ENCODE measurements around the gene MOCS1. TPM values are rescaled to one million over a fixed set of nuclear protein-coding genes. Genes with fewer than 3 reads are reported as not detected.
A peak's percentile ranks its signal among the peaks of the same experiment; 100 is the strongest.
"Not testable (repeated sequence)": the region's sequence is repeated elsewhere in the genome, so short reads cannot be mapped to it uniquely, and the experiment has no call there.

Gene MOCS1
- 10 to 100 TPM; 20.1 to 88.7 (median 25.4) TPM for polyA plus RNA-seq

- H3K27ac ChIP-seq (ENCODE audit: low read depth, low read length), result peak within 1 kb of the TSS; percentile 75
- WGBS, 3 donors, result 1 to 4% (median 2%) methylated on average over 35 to 46 of the region's 46 CpGs
Observed at GRCh38 chr6:39934131-39934757, at the start of gene MOCS1. MOCS1 (minus strand) TSS chr6:39934462; CDS start chr6:39934417, 45 bp downstream.

- no peak overlapping the region for H3K27ac ChIP-seq (ENCODE audit: low read depth, low read length)
Observed at GRCh38 chr6:39984051-39984450, 49.8 kb upstream of the MOCS1 start.

- no peak overlapping the region for H3K27ac ChIP-seq (ENCODE audit: low read depth, low read length)
Observed at GRCh38 chr6:39983193-39983592, 48.9 kb upstream of the MOCS1 start.

GRCh38 chr6:39982720-39983119 is 48.5 kb upstream of the MOCS1 start:
- no peak overlapping the region for H3K27ac ChIP-seq (ENCODE audit: low read depth, low read length)

GRCh38 chr6:39980839-39981580 is 46.7 kb upstream of the MOCS1 start:
- no peak overlapping the region for H3K27ac ChIP-seq (ENCODE audit: low read depth, low read length)
- WGBS, 3 donors, result 52 to 57% (median 54%) methylated on average over 3 of the region's 3 CpGs

- WGBS, 3 donors, result 40 to 65% (median 47%) methylated on average over 3 of the region's 3 CpGs
Observed at GRCh38 chr6:39979461-39980328, 45.4 kb upstream of the MOCS1 start.

GRCh38 chr6:39978240-39978639 is 44.0 kb upstream of the MOCS1 start:
- no peak overlapping the region for H3K27ac ChIP-seq (ENCODE audit: low read depth, low read length)
- WGBS, 3 donors, result 78 to 90% (median 83%) methylated on average over 1 of the region's 1 CpG

More at GRCh38 chr6:39979461-39980328, 45.4 kb upstream of the MOCS1 start:
- no peak overlapping the region for H3K27ac ChIP-seq (ENCODE audit: low read depth, low read length)

- H3K27ac ChIP-seq (ENCODE audit: low read depth, low read length), result no peak overlapping the region
- WGBS, 3 donors, result 64 to 84% (median 81%) methylated on average over 3 of the region's 3 CpGs
Observed at GRCh38 chr6:39973661-39974060, 39.4 kb upstream of the MOCS1 start.

- not testable (repeated sequence) for H3K27ac ChIP-seq (ENCODE audit: low read depth, low read length)
- 65 to 92% (median 80%) methylated on average over 1 of the region's 1 CpG for WGBS, 3 donors
Observed at GRCh38 chr6:39972717-39973116, 38.5 kb upstream of the MOCS1 start.

- H3K27ac ChIP-seq (ENCODE audit: low read depth, low read length), result not testable (repeated sequence)
- WGBS, 3 donors, result 85 to 89% (median 88%) methylated on average over 5 of the region's 5 CpGs
Observed at GRCh38 chr6:39971131-39971530, 36.9 kb upstream of the MOCS1 start.

GRCh38 chr6:39965751-39966150 is 31.5 kb upstream of the MOCS1 start:
- H3K27ac ChIP-seq (ENCODE audit: low read depth, low read length), result no peak overlapping the region
- WGBS, 3 donors, result 96 to 97% (median 96%) methylated on average over 2 of the region's 2 CpGs

- 56 to 60% (median 56%) methylated on average over 2 of the region's 2 CpGs for WGBS, 3 donors
Observed at GRCh38 chr6:39964530-39964929, 30.3 kb upstream of the MOCS1 start.

GRCh38 chr6:39964094-39964493 is 29.8 kb upstream of the MOCS1 start:
- H3K27ac ChIP-seq (ENCODE audit: low read depth, low read length), result no peak overlapping the region
- WGBS, 3 donors, result 31 to 69% (median 62%) methylated on average over 6 of the region's 6 CpGs

More at GRCh38 chr6:39964530-39964929, 30.3 kb upstream of the MOCS1 start:
- H3K27ac ChIP-seq (ENCODE audit: low read depth, low read length), result no peak overlapping the region

- WGBS, 3 donors, result 69 to 82% (median 70%) methylated on average over 4 of the region's 4 CpGs
- no peak overlapping the region for H3K27ac ChIP-seq (ENCODE audit: low read depth, low read length)
Observed at GRCh38 chr6:39962831-39963230, 28.6 kb upstream of the MOCS1 start.

GRCh38 chr6:39961178-39961577 is 26.9 kb upstream of the MOCS1 start:
- 34 to 62% (median 53%) methylated on average over 5 of the region's 5 CpGs for WGBS, 3 donors
- H3K27ac ChIP-seq (ENCODE audit: low read depth, low read length), result no peak overlapping the region

- no peak overlapping the region for H3K27ac ChIP-seq (ENCODE audit: low read depth, low read length)
- whole genome bisulfite sequencing, 3 donors, result 87 to 89% (median 87%) methylated on average over 2 of the region's 2 CpGs
Observed at GRCh38 chr6:39958947-39959346, 24.7 kb upstream of the MOCS1 start.

- 91 to 94% (median 93%) methylated on average over 4 of the region's 4 CpGs for WGBS, 3 donors
- no peak overlapping the region for H3K27ac ChIP-seq (ENCODE audit: low read depth, low read length)
Observed at GRCh38 chr6:39956936-39957335, 22.7 kb upstream of the MOCS1 start.

- WGBS, 3 donors, result 59 to 83% (median 65%) methylated on average over 2 of the region's 2 CpGs
- H3K27ac ChIP-seq (ENCODE audit: low read depth, low read length), result no peak overlapping the region
Observed at GRCh38 chr6:39953076-39953618, 18.9 kb upstream of the MOCS1 start.

- 59 to 80% (median 67%) methylated on average over 4 of the region's 4 CpGs for WGBS, 3 donors
Observed at GRCh38 chr6:39952167-39952566, 17.9 kb upstream of the MOCS1 start.

More at GRCh38 chr6:39952167-39952566, 17.9 kb upstream of the MOCS1 start:
- no peak overlapping the region for H3K27ac ChIP-seq (ENCODE audit: low read depth, low read length)
